RCC 7860 (cell line): ENCODE data around the gene ERC1.
"Not testable (repeated sequence)": the region's sequence is repeated elsewhere in the genome, so short reads cannot be mapped to it uniquely, and the experiment has no call there.

Experiments
- DNase-seq: peaks from one replicate; pipeline ENCODE4 v3.0.0-alpha.2; 2015; ENCODE audit warnings: low spot score
- FAIRE-seq: peaks from 2 replicates; lab custom pipeline; 2012; peaks lifted over from hg19 to GRCh38; lab: Jason Lieb, UNC

The ERC1 gene

GRCh38 chr12:1309613-1310012 lies 318.6 kb downstream of the ERC1 start:
- DNase-seq (no peak), FAIRE-seq (no peak)

GRCh38 chr12:1310653-1311052 lies 319.6 kb downstream of the ERC1 start:
- no peak for FAIRE-seq
- DNase-seq = no peak

- FAIRE-seq = no peak
- DNase-seq = no peak
Measured at GRCh38 chr12:1311145-1311544, 320.1 kb downstream of the ERC1 start.

GRCh38 chr12:1313906-1314305 lies 322.9 kb downstream of the ERC1 start:
- FAIRE-seq (no peak), DNase-seq (peak; percentile 31)

- FAIRE-seq (no peak), DNase-seq (no peak)
Measured at GRCh38 chr12:1314523-1314922, 323.5 kb downstream of the ERC1 start.

GRCh38 chr12:1316991-1317390 lies 326.0 kb downstream of the ERC1 start:
- not testable (repeated sequence) for DNase-seq, FAIRE-seq

GRCh38 chr12:1318327-1319031 lies 327.5 kb downstream of the ERC1 start:
- FAIRE-seq = no peak
- DNase-seq = no peak

- FAIRE-seq (no peak), DNase-seq (no peak)
Measured at GRCh38 chr12:1319212-1319611, 328.2 kb downstream of the ERC1 start.

- no peak for FAIRE-seq
- DNase-seq = no peak
Measured at GRCh38 chr12:1320021-1320420, 329.0 kb downstream of the ERC1 start.

GRCh38 chr12:1322821-1323220 lies 331.8 kb downstream of the ERC1 start:
- FAIRE-seq (no peak), DNase-seq (no peak)

GRCh38 chr12:1324099-1324498 lies 333.1 kb downstream of the ERC1 start:
- FAIRE-seq (no peak), DNase-seq (no peak)

GRCh38 chr12:1324910-1325309 lies 333.9 kb downstream of the ERC1 start:
- no peak for DNase-seq
- FAIRE-seq = no peak

- DNase-seq (no peak), FAIRE-seq (no peak)
Measured at GRCh38 chr12:1325666-1326065, 334.6 kb downstream of the ERC1 start.

- no peak for DNase-seq
- no peak for FAIRE-seq
Measured at GRCh38 chr12:1326258-1326657, 335.2 kb downstream of the ERC1 start.

- no peak for DNase-seq
- FAIRE-seq = no peak
Measured at GRCh38 chr12:1328391-1328790, 337.4 kb downstream of the ERC1 start.

GRCh38 chr12:1329784-1330476 lies 338.9 kb downstream of the ERC1 start:
- FAIRE-seq = no peak
- no peak for DNase-seq

GRCh38 chr12:1330477-1330827 lies 339.4 kb downstream of the ERC1 start:
- DNase-seq (no peak), FAIRE-seq (no peak)

- FAIRE-seq = no peak
- no peak for DNase-seq
Measured at GRCh38 chr12:1332327-1332726, 341.3 kb downstream of the ERC1 start.

GRCh38 chr12:1338483-1339177 lies 347.6 kb downstream of the ERC1 start:
- FAIRE-seq (no peak), DNase-seq (no peak)

GRCh38 chr12:1339178-1339541 lies 348.1 kb downstream of the ERC1 start:
- DNase-seq, FAIRE-seq: not testable (repeated sequence)

GRCh38 chr12:1339618-1340319 lies 348.7 kb downstream of the ERC1 start:
- no peak for DNase-seq
- FAIRE-seq = no peak
